ENCODE data around the gene ATP12A. TPM values are rescaled to one million over a fixed set of nuclear protein-coding genes. Genes with fewer than 3 reads are reported as not detected.

ATP12A gene
- total RNA-seq, 1 donor from 2014 or later: not detected

DNA sequence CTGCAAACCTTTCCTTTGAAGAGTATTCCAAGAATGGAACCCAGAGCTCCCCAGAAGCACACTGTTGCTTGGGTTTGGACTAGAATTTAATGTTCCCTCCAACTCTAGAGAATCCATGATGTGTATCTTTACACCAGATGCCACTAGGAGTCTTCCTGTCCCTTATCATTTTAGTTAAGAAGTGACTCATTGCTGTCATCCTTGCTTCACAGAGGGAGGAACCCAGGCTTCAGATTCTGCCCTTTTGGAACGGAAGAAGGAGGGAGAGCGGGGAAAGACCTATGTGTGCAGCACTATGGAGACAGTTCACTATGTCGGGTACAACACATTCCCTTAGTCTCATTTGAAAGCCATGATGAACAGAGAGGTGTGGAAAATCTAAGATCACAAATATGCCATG lies 2.1 kb upstream of the ATP12A start:
- Mint-ChIP-seq H3K4me3 (no peak overlapping the region), H3K27me3 (ENCODE audit: insufficient read depth, low read depth) (peaks cover 34% of the 10 kb centered on the region), H3K36me3 (no peaks in the 10 kb centered on the region), H3K4me1 (peaks cover 16% of the 10 kb centered on the region), H3K9me3 (no peaks in the 10 kb centered on the region), H3K27ac (no peak overlapping the region)
- TF ChIP-seq EZH2 (IDR thresholded peaks at IDR 0.05) (no peak), CTCF (IDR thresholded peaks at IDR 0.05) (no peak), EZH2phosphoT487 (IDR thresholded peaks at IDR 0.05) (no peak)
- H3K27ac ChIP-seq: no peak overlapping the region
- no peak overlapping the region for H3K9ac ChIP-seq
- H3K4me2 ChIP-seq: no peak overlapping the region
- H3K9me3 ChIP-seq (ENCODE audit: low read depth): no peaks in the 10 kb centered on the region
- peaks cover 53% of the 10 kb centered on the region for H3K27me3 ChIP-seq
- H3K4me1 ChIP-seq: no peaks in the 10 kb centered on the region
- no peak overlapping the region for H2AFZ ChIP-seq (replicated peaks)
- no peak overlapping the region for H3K4me3 ChIP-seq
- no peaks in the 10 kb centered on the region for H3K36me3 ChIP-seq
- DNase-seq (ENCODE audit: low spot score): no peak
- H3K79me2 ChIP-seq (ENCODE audit: low read depth): no peaks in the 10 kb centered on the region
- no peaks in the 10 kb centered on the region for H4K20me1 ChIP-seq (ENCODE audit: low read depth)
- peaks cover 13% of the 10 kb centered on the region for H3F3A ChIP-seq (ENCODE audit: low read depth)

DNA sequence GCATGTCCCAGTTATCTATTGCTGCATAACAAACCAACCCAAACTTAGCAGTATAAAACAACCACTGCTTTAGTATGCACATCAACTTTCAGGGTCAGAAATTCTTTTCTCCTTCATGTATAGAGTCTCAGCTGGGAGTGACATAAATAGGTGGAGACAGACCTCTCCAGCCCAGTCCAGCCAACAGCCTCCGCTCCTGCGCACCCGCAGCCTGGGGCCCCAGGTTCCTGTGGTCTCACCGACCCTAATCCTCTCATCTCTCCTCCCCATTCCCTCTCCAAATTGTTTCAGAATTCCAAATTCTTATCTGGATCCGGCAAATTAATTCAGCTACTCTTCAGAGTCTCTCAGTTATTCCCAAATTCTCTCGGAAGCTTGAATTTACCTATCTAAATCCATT lies 522 bp upstream of the ATP12A start:
- H3K4me1 ChIP-seq: peaks cover 8% of the 10 kb centered on the region
- H3K79me2 ChIP-seq (ENCODE audit: low read depth): no peaks in the 10 kb centered on the region
- H3K27me3 ChIP-seq: peaks cover 53% of the 10 kb centered on the region
- peak overlapping the region; percentile 65 for H3K4me3 Mint-ChIP-seq
- H3K27me3 Mint-ChIP-seq (ENCODE audit: insufficient read depth, low read depth): peaks cover 32% of the 10 kb centered on the region
- H3K9ac ChIP-seq: no peak overlapping the region
- H3F3A ChIP-seq (ENCODE audit: low read depth): peaks cover 16% of the 10 kb centered on the region
- H2AFZ ChIP-seq (replicated peaks): no peak overlapping the region
- TF ChIP-seq EZH2phosphoT487 (IDR thresholded peaks at IDR 0.05): no peak
- TF ChIP-seq EZH2 (IDR thresholded peaks at IDR 0.05): no peak
- TF ChIP-seq CTCF (IDR thresholded peaks at IDR 0.05): no peak
- H3K27ac ChIP-seq: no peak overlapping the region
- H3K4me2 ChIP-seq: peak overlapping the region; percentile 88
- no peaks in the 10 kb centered on the region for H3K9me3 Mint-ChIP-seq
- H3K4me3 ChIP-seq: peak overlapping the region; percentile 60
- peak; percentile 8 for DNase-seq (ENCODE audit: low spot score)
- H4K20me1 ChIP-seq (ENCODE audit: low read depth): no peaks in the 10 kb centered on the region
- H3K27ac Mint-ChIP-seq: no peak overlapping the region
- peaks cover 31% of the 10 kb centered on the region for H3K4me1 Mint-ChIP-seq
- no peaks in the 10 kb centered on the region for H3K36me3 ChIP-seq
- H3K9me3 ChIP-seq (ENCODE audit: low read depth): no peaks in the 10 kb centered on the region
- no peaks in the 10 kb centered on the region for H3K36me3 Mint-ChIP-seq

GRCh38 chr13:24680921-24681604 lies 855 bp downstream of the ATP12A start:
- peaks cover 9% of the 10 kb centered on the region for H3K4me1 ChIP-seq
- H3F3A ChIP-seq (ENCODE audit: low read depth): peaks cover 16% of the 10 kb centered on the region
- Mint-ChIP-seq H3K27me3 (ENCODE audit: insufficient read depth, low read depth) (peaks cover 32% of the 10 kb centered on the region), H3K4me1 (peaks cover 43% of the 10 kb centered on the region), H3K27ac (no peak overlapping the region), H3K36me3 (no peaks in the 10 kb centered on the region), H3K4me3 (peak overlapping the region; percentile 73), H3K9me3 (no peaks in the 10 kb centered on the region)
- no peaks in the 10 kb centered on the region for H3K9me3 ChIP-seq (ENCODE audit: low read depth)
- H3K27ac ChIP-seq: no peak overlapping the region
- TF ChIP-seq EZH2phosphoT487 (IDR thresholded peaks at IDR 0.05): no peak
- TF ChIP-seq EZH2 (IDR thresholded peaks at IDR 0.05): peak; percentile 26
- no peaks in the 10 kb centered on the region for H4K20me1 ChIP-seq (ENCODE audit: low read depth)
- H3K36me3 ChIP-seq: no peaks in the 10 kb centered on the region
- no peak overlapping the region for H3K9ac ChIP-seq
- H2AFZ ChIP-seq (replicated peaks): peak overlapping the region; percentile 97
- no peaks in the 10 kb centered on the region for H3K79me2 ChIP-seq (ENCODE audit: low read depth)
- H3K27me3 ChIP-seq: peaks cover 53% of the 10 kb centered on the region
- peak overlapping the region; percentile 60 for H3K4me3 ChIP-seq
- no peak for DNase-seq (ENCODE audit: low spot score)
- H3K4me2 ChIP-seq: peak overlapping the region; percentile 88

DNA sequence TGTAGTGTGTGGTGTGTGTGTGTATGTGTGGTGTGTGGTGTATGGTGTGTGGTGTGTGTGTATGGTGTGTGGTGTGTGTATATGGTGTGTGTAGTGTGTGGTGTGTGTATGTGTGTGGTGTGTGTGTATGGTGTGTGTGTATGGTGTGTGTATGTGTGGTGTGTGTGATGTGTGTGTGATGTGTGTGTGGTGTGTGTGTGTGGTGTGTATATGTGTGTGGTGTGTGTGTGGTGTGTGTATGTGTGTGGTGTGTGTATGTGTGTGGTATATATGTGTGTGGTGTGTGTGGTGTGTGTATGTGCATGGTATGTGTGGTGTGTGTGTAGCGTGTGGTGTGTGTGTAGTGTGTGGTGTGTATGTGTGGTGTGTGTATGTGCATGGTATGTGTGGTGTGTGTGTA lies 1.7 kb downstream of the ATP12A start:
- Histone ChIP-seq H3K79me2 (ENCODE audit: low read depth) (no peaks in the 10 kb centered on the region), H3K4me2 (no peak overlapping the region), H3K9ac (no peak overlapping the region), H3F3A (ENCODE audit: low read depth) (peaks cover 16% of the 10 kb centered on the region), H3K4me1 (peaks cover 9% of the 10 kb centered on the region), H3K4me3 (no peak overlapping the region), H4K20me1 (ENCODE audit: low read depth) (no peaks in the 10 kb centered on the region), H3K9me3 (ENCODE audit: low read depth) (no peaks in the 10 kb centered on the region), H3K27me3 (peaks cover 53% of the 10 kb centered on the region), H3K27ac (no peak overlapping the region), H2AFZ (replicated peaks) (no peak overlapping the region), H3K36me3 (no peaks in the 10 kb centered on the region)
- H3K9me3 Mint-ChIP-seq: no peaks in the 10 kb centered on the region
- H3K4me1 Mint-ChIP-seq: peaks cover 44% of the 10 kb centered on the region
- H3K27me3 Mint-ChIP-seq (ENCODE audit: insufficient read depth, low read depth): peaks cover 32% of the 10 kb centered on the region
- DNase-seq (ENCODE audit: low spot score): no peak
- peak overlapping the region; percentile 89 for H3K27ac Mint-ChIP-seq
- H3K36me3 Mint-ChIP-seq: no peaks in the 10 kb centered on the region
- TF ChIP-seq EZH2 (IDR thresholded peaks at IDR 0.05): no peak
- no peak for TF ChIP-seq EZH2phosphoT487 (IDR thresholded peaks at IDR 0.05)
- no peak for TF ChIP-seq CTCF (IDR thresholded peaks at IDR 0.05)
- H3K4me3 Mint-ChIP-seq: peak overlapping the region; percentile 73

Measured in neural progenitor cell (in vitro differentiated cells).